Thyroid gland (tissue), 4 donors: ENCODE measurements around the gene AHRR. TPM values are rescaled to one million over a fixed set of nuclear protein-coding genes. Genes with fewer than 3 reads are reported as not detected.
"Not testable (repeated sequence)": the region's sequence is repeated elsewhere in the genome, so short reads cannot be mapped to it uniquely, and the experiment has no call there.

Experiments used
- DNase-seq, 2 donors: peaks; one replicate each; pipeline ENCODE4 v3.0.0-alpha.2; 2019
- H3K27ac ChIP-seq, 3 donors: fragments of 200-600 bp; sonication (generic); 1 replicate in 2 of 3; 2 replicates in 1 of 3; pipeline ENCODE4 v1.5.1; 2016 to 2019; ENCODE audit warnings: mild to moderate bottlenecking in 1 of 3, moderate library complexity in 1 of 3
- H3K27me3 ChIP-seq: fragments of 200-600 bp; sonication (generic); one replicate; pipeline ENCODE4 v1.5.1; 2019
- H3K36me3 ChIP-seq, 2 donors: fragments of 200-600 bp; sonication (generic); one replicate each; pipeline ENCODE4 v1.5.1; 2016 to 2019
- H3K4me1 ChIP-seq, 2 donors: fragments of 200-600 bp; sonication (generic); one replicate each; pipeline ENCODE4 v1.5.1; 2017 to 2019
- H3K4me3 ChIP-seq, 3 donors: fragments of 200-600 bp; sonication (generic); replicated peaks in 1 of 3; 1 replicate in 2 of 3; 2 replicates in 1 of 3; pipeline ENCODE4 v1.5.1; 2016; ENCODE audit warnings: mild to moderate bottlenecking in 1 of 3
- H3K9me3 ChIP-seq: fragments of 200-600 bp; sonication (generic); one replicate; pipeline ENCODE4 v1.5.1; 2017
- POLR2A ChIP-seq, 2 donors: fragments of 450-650 bp; IDR thresholded peaks; one replicate each; pipeline ENCODE4 v1.6.1; 2017; ENCODE audit warnings: antibody characterized with exemption in 2 of 2, mild to moderate bottlenecking in 2 of 2, moderate library complexity in 1 of 2
- WGBS, 2 donors: methylation state at CpG; one replicate each; pipeline ENCODE4 v1.1.5; 2017; 5-methylcytosine and 5-hydroxymethylcytosine counted together
- intact Hi-C: fragments of 100-400 bp; cut with DNase I; formaldehyde crosslinking; loops from one replicate; pipeline ENCODE4 v1.15.1; 2023
- total RNA-seq, 4 donors: library from RNA; depleted of rRNA; stranded (reverse); fragments of >200 nt; gene quantifications; one replicate each; pipeline ENCODE4 v1.2.3, GENCODE V29; 2016
- TF ChIP-seq, protein P1 (sequence below), 6 experiments: fragments of 200-600 bp in 3 of 6; fragments of 450-650 bp in 3 of 6; sonication (generic) in 3 of 6; IDR thresholded peaks; one replicate each; pipeline ENCODE4 v1.5.1; 2016 to 2019; ENCODE audit warnings: antibody characterized with exemption in 6 of 6, mild to moderate bottlenecking in 2 of 6, inconsistent platforms in 1 of 6, moderate library complexity in 1 of 6

Gene AHRR
- total RNA-seq, 4 donors from 2014 or later = 0.88 to 2.1 (median 1.3) TPM

- WGBS, 2 donors = no CpG with 5 or more reads among the region's 2 CpGs
- Histone ChIP-seq H3K27ac (no peak overlapping the region), H3K9me3 (no peaks in the 10 kb centered on the region), H3K4me1 (no peaks in the 10 kb centered on the region), H3K4me3 (no peak overlapping the region), H3K27me3 (no peaks in the 10 kb centered on the region), H3K36me3 (no peaks in the 10 kb centered on the region)
- intact Hi-C loops = no loop called here
- TF ChIP-seq, protein P1, sequence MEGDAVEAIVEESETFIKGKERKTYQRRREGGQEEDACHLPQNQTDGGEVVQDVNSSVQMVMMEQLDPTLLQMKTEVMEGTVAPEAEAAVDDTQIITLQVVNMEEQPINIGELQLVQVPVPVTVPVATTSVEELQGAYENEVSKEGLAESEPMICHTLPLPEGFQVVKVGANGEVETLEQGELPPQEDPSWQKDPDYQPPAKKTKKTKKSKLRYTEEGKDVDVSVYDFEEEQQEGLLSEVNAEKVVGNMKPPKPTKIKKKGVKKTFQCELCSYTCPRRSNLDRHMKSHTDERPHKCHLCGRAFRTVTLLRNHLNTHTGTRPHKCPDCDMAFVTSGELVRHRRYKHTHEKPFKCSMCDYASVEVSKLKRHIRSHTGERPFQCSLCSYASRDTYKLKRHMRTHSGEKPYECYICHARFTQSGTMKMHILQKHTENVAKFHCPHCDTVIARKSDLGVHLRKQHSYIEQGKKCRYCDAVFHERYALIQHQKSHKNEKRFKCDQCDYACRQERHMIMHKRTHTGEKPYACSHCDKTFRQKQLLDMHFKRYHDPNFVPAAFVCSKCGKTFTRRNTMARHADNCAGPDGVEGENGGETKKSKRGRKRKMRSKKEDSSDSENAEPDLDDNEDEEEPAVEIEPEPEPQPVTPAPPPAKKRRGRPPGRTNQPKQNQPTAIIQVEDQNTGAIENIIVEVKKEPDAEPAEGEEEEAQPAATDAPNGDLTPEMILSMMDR (IDR thresholded peaks at IDR 0.05) = no peak
- no peak for TF ChIP-seq POLR2A (IDR thresholded peaks at IDR 0.05)
- DNase-seq = no peak
These were observed 22.8 kb upstream of the AHRR start for GRCh38 chr5:298737-299125.

DNA sequence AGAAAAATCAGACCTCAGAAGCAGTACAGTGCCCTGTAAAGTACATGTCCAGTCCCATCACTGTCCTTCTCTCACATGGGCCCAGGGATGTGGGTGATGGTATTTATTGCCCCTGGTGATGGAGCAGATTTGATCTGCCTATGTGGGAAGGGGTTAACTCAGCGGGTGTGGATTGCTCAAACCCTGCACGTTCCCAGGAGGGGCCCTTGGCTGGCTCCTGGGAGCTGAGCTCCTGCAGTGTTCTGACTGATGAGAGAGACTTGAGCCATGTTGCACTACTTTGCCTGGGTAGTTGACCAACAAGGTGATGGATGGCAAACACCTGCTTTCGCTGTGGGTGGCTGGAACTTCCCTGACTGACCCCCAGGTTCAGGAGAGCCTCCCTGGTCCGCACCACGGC lies 21.6 kb upstream of the AHRR start:
- intact Hi-C loops, DNase-seq, H3K4me1 ChIP-seq, H3K27ac ChIP-seq, H3K27me3 ChIP-seq, H3K4me3 ChIP-seq, H3K9me3 ChIP-seq, H3K36me3 ChIP-seq: not testable (repeated sequence)
- WGBS, 2 donors = 22 to 40% methylated on average over 2 of the region's 5 CpGs

- not testable (repeated sequence) for H3K27ac ChIP-seq, H3K36me3 ChIP-seq
These were observed 20.7 kb upstream of the AHRR start for GRCh38 chr5:300691-301435.

DNA sequence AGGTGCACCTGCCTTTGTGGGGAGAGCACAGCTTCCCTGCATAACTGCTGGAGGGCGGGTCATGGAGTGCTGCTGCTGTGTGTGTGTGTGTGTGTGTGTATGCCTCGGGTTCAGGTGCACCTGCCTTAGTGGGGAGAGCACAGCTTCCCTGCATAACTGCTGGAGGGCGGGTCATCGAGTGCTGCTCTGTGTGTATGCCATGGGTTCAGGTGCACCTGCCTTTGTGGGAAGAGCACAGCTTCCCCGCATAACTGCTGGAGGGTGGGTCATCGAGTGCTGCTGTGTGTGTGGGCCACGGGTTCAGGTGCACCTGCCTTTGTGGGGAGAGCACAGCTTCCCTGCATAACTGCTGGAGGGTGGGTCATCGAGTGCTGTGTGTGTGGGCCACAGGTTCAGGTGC lies 19.1 kb upstream of the AHRR start:
- H3K4me1 ChIP-seq, H3K4me3 ChIP-seq, H3K27ac ChIP-seq, H3K27me3 ChIP-seq, H3K36me3 ChIP-seq, H3K9me3 ChIP-seq, intact Hi-C loops, DNase-seq: not testable (repeated sequence)
- 82 to 85% methylated on average over 6 to 7 of the region's 8 CpGs for WGBS, 2 donors

More at GRCh38 chr5:300691-301435, 20.7 kb upstream of the AHRR start:
- H3K4me3 ChIP-seq, H3K4me1 ChIP-seq, intact Hi-C loops, H3K27me3 ChIP-seq, H3K9me3 ChIP-seq, DNase-seq: not testable (repeated sequence)
- WGBS, 2 donors = 86 to 95% methylated on average over 15 to 19 of the region's 21 CpGs

DNA sequence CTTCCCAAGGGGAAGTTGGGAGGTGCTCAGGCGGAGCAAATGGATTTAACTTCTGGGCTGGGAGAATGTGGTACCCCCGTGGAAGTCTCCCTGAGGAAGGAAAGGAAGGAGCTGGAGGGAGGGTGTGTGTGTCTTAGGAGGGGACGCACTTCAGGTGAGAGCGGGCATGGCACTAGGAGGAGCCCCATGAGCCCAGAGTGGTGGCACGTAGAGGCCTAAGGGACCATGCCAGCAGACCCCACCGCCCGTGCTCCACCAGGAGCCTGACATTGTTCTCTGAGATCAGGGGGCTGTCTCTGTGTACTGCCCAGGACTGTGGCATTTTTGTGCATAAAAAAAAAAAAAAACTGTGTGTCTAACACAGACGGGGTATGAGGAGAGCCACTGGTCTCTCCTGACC lies 18.5 kb upstream of the AHRR start:
- H3K36me3 ChIP-seq = peaks cover 0 to 4% of the 10 kb centered on the region in 2 donors
- H3K27ac ChIP-seq = no peak overlapping the region
- intact Hi-C loops = no loop called here
- 87 to 89% methylated on average over 8 of the region's 8 CpGs for WGBS, 2 donors
- no peak overlapping the region for H3K4me3 ChIP-seq
- DNase-seq = no peak
- H3K9me3 ChIP-seq = no peaks in the 10 kb centered on the region
- H3K4me1 ChIP-seq = peaks cover 2% of the 10 kb centered on the region in 2 donors
- no peaks in the 10 kb centered on the region for H3K27me3 ChIP-seq
- TF ChIP-seq, protein P1 (IDR thresholded peaks at IDR 0.05) = no peak
- no peak for TF ChIP-seq POLR2A (IDR thresholded peaks at IDR 0.05)

DNA sequence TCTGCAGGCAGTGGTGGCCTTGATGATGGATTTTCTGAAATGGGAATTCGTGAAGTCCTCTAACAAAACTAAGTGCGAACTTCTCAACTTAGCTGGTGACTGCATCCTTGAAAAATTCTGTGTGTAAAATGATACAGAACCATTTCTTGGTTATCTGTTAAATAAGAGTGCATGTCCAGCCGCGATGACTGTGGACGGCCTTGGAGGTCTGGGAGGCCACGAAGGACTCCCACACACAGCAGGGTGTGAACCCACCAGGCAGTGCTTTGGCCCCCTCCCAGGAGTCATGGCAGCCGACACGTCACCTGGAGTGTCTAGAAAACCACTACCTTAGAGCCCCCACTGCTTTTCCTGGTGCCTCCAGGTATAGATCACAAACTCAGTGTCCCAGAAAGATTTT lies 17.8 kb upstream of the AHRR start:
- H3K36me3 ChIP-seq, H3K9me3 ChIP-seq, H3K27me3 ChIP-seq, DNase-seq, H3K27ac ChIP-seq, H3K4me1 ChIP-seq, intact Hi-C loops, H3K4me3 ChIP-seq: not testable (repeated sequence)
- 93 to 100% methylated on average over 3 to 8 of the region's 8 CpGs for WGBS, 2 donors

DNA sequence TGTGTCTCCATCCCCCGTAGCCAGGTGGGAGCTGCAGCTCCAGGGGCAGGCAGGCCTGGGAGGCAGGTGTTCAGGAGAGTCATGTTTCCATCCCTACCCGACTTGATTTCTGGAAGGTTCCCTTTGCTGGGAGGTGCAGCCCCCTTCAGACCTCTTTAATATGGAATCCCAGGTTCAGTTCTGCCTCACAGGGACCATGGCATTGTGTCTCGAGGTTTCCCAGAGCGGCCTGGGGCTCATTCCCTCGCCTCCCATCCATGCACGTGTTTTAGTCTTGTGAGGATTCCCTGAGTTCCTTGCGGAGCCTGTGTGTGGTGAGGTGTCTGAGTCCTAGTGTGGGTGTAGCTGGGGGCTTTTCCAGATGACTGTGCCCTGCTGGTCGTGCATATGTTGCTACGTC lies 16.5 kb upstream of the AHRR start:
- Histone ChIP-seq H3K4me3 (no peak overlapping the region), H3K9me3 (no peaks in the 10 kb centered on the region), H3K27ac (no peak overlapping the region), H3K27me3 (no peaks in the 10 kb centered on the region), H3K4me1 (peaks cover 8 to 15% of the 10 kb centered on the region in 2 donors), H3K36me3 (peaks cover 0 to 4% of the 10 kb centered on the region in 2 donors)
- DNase-seq = no peak
- TF ChIP-seq, protein P1 (IDR thresholded peaks at IDR 0.05) = no peak
- no peak for TF ChIP-seq POLR2A (IDR thresholded peaks at IDR 0.05)
- intact Hi-C loops = no loop called here
- WGBS, 2 donors = 89 to 94% methylated on average over 8 to 9 of the region's 9 CpGs
